Stimulated activated CD4-positive, alpha-beta T cell treated with anti-CD3 and anti-CD28 coated beads, Interleukin-2, amount 100 ng/mL, for 48 hours (primary cell): ENCODE measurements around the gene MIAT.
"Not testable (repeated sequence)": the region's sequence is repeated elsewhere in the genome, so short reads cannot be mapped to it uniquely, and the experiment has no call there.

Source experiments
- DNase-seq, 2 donors: peaks; one replicate each; pipeline ENCODE4 v3.0.0-alpha.2; 2020

Gene MIAT

GRCh38 chr22:26701323-26701722 is 43.9 kb downstream of the MIAT start:
- DNase-seq = no peak

GRCh38 chr22:26702906-26703830 is 45.8 kb downstream of the MIAT start:
- DNase-seq = no peak

GRCh38 chr22:26705379-26705778 is 48.0 kb downstream of the MIAT start:
- DNase-seq = not testable (repeated sequence)

GRCh38 chr22:26707090-26707489 is 49.7 kb downstream of the MIAT start:
- no peak for DNase-seq

DNA sequence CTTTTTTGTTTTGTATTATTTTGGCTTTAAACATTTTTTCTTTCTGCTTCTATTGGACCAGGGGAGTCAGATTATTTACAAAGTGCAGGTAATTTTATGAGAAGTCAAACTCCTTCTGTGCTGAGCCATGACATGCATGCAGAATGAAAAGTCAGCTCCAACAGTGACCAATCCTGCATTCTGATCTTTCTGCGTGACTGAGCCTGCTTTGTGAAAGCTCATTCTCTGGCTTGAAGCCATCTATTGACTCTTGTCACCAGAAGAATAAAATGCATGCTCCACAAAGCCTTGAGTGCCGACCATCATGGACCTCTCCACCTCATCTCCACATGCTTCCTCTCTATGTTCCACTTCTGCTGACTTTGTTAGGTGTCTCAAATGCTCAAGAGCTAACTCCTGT is 50.2 kb downstream of the MIAT start:
- DNase-seq = no peak

DNA sequence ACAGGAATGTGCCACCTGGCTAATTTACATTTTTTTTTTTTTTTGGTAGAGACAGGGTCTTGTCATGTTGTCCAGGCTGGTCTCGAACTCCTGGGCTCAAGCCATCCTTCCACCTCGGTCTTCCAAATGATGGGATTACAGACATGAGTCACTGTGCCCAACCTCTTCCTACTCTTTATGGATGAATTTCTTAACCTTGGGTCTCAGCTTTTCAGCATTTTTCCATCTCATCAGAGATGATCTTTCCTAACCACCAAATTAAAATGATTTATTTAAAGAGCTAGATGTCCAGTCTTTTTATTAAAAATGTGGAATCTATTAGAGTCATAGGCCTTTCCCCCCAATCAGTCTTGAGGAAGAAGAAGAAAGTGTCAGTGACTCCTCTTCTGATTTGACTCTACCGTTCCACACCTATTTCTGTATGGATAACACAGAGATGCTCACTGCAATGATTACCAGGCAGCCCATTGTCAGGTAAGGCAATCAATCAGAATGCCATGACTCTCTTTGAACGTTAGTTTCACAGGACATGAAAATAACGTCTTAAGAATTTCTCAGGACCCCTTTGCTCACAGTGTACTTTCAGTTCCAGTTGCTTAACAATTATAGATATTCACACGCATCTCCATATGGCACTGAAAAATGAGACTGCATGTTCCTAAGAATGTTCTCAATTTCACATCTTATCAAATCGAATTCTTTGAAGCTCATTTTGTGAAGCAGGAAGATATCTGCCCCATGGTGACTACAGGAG is 51.0 kb downstream of the MIAT start:
- no peak for DNase-seq

DNA sequence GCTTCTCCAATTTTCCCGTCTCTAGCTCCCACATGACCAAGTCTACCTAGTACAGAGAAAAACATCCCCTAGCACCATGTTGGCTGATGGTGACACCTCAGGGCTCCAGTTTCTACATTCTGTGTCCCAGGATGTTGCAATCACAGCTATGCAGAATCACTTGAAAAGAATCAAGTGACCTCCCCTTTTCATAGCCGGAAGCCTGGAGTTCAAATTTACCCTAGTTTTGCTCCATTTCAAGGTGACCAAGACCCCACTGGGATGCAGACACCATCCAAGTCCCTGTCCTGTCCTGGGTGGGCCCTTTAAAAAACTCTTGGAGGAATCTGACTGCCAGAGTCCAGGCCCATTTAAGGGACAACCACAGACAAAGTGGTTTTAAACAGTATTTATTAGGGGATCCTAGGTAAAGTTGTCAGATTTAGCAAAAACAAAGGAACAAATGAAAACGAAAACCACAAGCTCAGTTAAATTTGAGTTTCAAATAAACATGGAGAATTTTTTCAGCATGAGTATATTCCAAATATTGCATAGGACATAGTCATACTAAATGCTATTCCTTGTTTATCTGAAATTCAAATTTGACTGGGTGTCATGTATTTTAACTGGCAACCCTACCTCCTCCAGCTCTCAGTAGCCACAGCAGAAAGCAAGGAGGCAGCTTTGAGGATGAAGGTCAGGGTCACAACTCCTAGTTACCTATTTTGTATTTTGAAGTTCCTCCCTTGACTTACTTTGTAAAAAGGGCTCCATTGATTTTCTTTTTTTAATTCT is 52.4 kb downstream of the MIAT start:
- DNase-seq = no peak

DNA sequence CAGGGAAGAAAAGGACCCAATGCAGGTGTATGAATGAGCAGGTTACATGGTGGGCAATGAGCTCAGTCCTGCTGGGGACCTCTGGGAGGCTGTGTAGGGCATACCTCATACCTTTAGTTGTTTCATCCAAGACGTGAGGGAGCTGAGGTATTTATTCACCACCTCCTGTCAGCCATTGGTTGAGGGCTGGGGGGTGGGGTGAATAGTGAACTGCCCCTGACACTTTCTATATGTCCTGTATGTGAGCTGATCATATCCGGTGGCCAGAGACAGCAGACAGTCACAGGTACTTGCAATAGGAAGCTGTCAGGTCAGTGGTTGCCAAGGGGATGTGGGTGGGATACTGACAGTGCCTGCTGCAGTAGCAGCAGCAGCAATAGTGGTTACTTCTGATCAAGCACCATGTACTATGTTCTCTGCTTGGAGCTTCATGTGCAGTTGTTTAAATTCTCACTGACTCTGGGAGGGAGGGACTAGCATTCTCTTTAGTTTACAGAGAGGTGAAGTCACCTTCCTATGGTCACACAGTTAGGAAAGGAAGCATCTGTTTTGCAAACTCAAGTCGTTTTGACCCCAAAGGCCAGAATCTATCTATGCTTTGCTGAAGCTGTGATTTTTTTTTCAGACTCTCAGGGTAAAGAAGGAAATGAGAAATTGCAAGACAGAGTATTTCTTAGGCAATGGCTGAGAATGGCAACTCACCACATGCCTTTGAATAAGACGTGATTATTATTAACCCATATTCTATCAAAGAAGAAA is 54.0 kb downstream of the MIAT start:
- no peak for DNase-seq

- no peak for DNase-seq
Observed at GRCh38 chr22:26712158-26712557, 54.8 kb downstream of the MIAT start.

- no peak for DNase-seq
Observed at GRCh38 chr22:26713823-26714449, 56.5 kb downstream of the MIAT start.

DNA sequence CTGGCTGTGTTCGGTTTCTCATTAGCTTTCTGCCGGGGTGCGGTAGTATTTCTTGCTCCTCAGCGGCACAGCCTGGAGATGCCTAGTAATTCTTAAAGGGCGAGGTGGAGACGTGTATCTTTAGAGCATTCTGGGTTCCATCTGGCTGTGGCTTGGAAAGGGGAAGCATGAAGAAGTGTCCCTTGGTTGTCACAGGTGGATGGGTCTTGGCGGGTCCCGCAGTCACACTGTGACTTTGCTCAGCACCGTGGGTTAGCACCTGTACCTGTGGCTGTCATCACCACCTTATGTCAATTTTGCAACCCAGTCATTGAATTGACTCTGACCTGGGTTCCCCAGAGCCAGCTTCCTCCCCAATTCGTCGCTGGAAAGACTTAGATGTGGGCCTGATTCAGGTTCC is 57.6 kb downstream of the MIAT start:
- no peak for DNase-seq

GRCh38 chr22:26715392-26715936 is 58.1 kb downstream of the MIAT start:
- no peak for DNase-seq

DNA sequence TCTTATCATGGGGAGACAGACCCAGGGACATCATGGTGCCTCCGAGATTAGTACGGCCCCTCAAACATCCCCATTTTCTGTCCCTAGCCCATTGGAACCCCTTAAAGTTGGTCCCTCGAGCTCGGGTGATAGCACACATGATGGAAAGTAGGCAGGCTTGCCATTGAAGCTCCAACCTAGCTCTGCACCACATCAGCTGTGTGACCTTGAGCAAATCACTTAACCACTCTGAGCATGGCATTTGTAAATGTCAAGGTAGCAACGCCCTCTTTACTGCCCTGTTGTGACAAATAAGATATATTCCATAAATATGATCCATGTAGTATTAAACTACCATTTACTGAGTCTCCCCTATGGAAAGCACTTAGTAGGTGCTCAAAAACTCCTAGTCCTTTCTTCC is 61.1 kb downstream of the MIAT start:
- no peak for DNase-seq

DNA sequence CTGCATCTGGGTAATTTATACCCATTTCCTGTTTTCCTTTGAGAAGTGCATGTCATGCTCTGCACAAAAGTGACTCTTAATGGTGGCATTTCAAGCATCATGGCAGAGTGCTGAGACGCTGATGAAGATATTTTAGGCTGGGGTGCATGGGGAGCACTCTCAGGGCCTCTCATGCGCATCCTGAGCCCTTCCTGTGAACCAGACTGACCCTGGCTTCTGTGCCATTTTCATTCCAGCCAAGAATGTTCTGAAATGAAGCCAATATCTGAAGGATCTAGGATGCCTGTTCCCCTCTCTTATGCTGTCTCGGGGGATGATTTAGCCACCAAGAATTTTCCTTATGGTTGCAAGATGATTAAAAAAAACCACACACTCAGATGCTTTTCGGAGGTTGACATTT is 61.5 kb downstream of the MIAT start:
- DNase-seq = no peak

- DNase-seq = no peak
Observed at GRCh38 chr22:26722159-26722558, 64.8 kb downstream of the MIAT start.

GRCh38 chr22:26724414-26724813 is 67.0 kb downstream of the MIAT start:
- DNase-seq = no peak

- no peak for DNase-seq
Observed at GRCh38 chr22:26725012-26725676, 67.8 kb downstream of the MIAT start.
